Caki2 (cell line): ENCODE results near the gene TRAM2. TPM values are rescaled to one million over a fixed set of nuclear protein-coding genes. Genes with fewer than 3 reads are reported as not detected.

Source experiments
- DNase-seq: peaks from one replicate; pipeline ENCODE4 v3.0.0-alpha.2; 2015; ENCODE audit warnings: low read depth
- in situ Hi-C: cut with HindIII; loops from 2 replicates; pipeline ENCODE4 v1.10.0; 2016; ENCODE audit warnings: low sequenced_read_pairs, low pct_unique_long_range_greater_than_20kb, mixed read lengths
- total RNA-seq: library from RNA; depleted of rRNA; stranded (reverse); fragments of >200 nt; shearing (Covaris generic); gene quantifications from 2 replicates; pipeline ENCODE4 v1.2.3, GENCODE V29; 2014; ENCODE audit warnings: low replicate concordance

The TRAM2 gene
- total RNA-seq, 1 experiment from 2014 or later = 7.3 TPM

DNA sequence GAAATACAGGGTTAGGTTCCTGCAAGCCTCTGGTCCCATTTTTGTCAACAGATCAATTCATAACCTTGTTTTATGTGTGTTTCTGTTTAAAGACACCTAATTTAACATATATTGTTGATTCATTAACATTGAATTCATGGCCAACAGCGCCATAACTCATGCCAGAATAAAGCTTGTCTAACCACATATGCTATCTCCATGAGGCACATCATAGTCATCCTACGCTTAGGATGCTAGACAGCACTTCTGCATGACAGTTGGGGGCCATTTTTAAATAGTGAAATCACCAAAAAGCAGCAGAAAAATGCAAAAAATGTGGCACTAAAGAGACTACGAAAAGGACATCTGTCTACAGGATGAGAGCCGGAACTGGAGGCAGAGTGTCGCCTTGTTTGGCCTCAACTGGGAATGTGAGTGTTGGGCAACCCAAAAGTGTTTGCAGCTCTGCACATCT is 37.9 kb downstream of the TRAM2 start:
- in situ Hi-C loops = no loop called here
- DNase-seq = no peak

DNA sequence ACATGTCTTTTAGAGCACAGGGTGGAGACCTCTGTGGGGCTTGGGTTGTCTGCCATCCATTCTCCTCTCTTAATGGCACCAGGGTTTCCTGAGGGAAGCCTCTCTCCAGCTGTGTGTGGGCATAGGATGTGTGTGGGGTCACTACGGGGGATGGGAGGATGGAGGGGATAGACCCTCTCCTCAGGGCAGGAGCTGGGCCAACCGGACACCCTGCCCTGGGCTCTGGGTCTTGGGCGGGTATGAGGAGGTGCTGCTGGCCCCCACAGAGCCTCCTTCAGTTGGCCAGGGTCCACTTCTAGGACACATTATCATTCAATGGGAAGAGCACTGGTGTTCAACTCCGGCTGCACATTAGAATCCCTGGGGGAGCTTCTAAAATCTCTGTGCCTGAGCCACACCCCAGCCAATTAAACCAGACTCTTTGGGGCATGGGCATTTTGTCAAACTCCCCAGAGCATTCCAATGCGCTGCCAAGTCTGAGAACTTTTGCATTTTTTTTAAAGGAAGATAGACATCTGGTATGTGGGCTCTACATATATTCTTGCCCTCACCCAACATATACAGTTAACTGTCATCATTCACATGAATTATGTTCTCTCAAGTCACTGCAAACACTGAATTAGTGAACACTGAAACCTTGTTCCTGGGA is 38.5 kb downstream of the TRAM2 start:
- in situ Hi-C loops = no loop called here
- no peak for DNase-seq

DNA sequence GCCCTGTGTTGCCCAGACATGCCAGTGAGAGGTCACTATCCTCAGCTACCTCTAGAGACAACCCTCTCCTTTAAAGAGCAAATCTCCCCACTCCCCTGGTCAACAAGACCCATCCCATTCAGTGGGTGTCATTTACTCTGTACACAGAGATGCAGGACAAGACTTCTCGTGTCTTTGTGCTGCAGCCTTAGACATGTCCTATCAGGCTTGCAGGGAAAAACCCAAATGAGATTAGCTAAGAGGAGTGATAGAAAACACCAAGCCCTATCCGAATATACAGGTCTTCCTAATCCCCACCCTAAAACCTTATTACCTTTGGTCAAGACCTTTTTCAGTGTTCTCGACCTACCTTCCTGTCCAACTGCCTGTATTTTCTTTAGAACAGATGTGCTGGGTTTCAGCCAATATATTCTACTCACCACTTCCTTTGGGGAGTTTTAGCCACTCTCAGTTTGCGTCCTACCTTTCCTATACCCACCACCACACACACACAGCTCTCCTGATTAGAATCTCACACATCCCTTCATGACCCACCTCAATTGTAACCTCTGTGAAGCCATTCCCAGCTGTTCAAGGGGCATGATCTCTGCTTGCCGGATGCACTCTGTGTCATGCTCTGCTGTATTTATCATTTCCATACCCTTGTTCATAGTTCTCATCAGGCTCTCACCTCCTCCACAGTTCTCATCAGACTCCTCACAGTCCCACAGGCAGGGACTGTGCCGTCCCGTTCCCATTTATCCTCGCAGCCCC is 39.7 kb downstream of the TRAM2 start:
- DNase-seq = no peak

DNA sequence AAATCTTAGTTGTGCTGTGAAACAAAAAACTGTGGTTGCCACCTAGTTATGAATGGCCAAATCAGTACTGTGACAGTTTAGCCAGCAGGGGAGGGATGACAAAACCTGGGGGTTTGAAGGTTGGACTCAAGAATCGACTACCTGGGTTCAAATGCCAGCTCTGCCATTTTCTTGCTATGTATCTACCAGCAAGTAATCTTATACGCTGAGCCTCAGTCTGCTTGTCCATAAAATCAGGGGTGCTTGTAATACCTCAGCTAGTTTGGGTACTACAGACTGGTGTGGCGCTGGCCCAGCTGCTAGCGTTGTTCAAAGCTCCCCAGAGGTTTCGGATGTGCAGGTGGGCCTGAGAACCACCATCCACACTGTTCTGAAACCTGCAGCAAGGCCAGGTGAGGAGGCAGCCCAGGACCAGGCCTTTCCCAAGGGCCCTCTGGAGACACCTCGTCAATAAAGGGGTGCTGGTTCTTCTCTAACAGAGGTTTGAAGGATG is 40.4 kb downstream of the TRAM2 start:
- no peak for DNase-seq
- in situ Hi-C loops = no loop called here

More for the DNA sequence above, 39.7 kb downstream of the TRAM2 start:
- in situ Hi-C loops = no loop called here

DNA sequence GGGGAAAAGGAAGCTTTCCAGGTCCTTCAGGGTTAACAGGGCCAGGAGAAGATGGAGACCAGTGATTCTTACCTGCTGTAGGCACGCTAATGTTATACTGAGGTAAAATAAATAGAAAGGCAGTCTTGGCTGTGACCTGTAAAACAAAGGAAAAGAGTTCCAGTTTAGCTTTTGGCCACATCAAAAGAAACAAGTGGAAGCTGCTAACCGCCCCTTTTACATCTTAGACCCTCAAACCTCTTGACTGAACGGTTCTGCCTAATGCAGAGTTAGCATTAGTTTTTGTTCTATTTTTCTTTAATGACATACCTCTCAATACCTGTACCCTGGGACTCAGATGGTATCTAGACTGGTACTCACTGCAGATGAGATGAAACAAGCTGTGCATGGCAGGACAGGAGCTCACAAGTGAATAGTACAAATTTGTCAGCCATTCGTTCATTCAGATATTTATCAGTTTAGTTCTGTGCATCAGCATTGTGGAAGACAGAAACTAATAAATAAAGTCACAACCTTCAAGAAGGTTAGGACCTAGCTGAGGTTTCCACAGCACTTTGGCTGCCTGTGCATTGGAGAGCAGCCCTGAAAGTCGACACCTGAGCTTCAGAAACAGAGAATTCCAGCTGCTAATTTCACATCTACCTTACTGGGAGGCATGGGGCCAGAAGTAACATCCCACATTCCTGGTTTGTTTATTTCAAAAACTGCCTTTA is 41.0 kb downstream of the TRAM2 start:
- no peak for DNase-seq
- in situ Hi-C loops = no loop called here

DNA sequence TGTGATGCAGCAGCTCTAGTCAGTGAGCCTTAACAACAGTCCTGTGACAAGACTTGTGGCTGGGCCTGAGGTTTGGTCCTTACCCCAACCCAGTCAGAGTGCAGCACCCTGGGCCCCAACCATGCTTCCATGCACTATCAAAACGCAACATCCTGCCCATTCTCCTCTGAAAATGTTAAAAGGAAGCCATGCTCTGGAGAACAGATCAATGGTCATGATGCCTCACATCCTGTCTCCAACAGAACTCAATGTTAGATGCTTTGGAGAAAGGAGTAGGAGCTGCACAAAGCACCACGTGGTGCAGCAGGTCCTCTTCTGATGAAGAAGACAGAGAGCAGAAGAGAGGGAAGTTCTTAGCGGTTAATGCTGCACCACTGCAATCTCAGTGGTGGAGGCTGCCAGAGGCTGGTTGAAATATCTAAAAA is 41.9 kb downstream of the TRAM2 start:
- DNase-seq = no peak
- in situ Hi-C loops = no loop called here

DNA sequence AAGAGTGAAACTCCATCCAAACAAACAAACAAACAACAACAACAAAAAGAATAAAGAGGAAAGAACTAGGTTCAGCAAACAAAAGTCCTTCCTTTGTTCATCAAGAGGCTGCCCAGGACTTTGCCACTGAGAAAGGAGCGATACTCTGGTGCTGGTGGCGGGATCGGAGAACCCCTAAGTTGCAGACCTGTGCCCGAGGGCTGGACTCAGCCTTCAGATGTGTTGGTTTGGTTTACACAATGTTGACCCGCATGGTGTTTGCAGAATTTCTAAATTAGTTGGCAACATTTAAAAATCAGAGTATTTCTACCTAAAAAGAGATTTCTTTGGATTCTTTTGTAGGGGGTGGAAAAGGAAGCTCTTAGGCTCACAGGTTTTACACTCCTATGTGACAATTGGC is 42.5 kb downstream of the TRAM2 start:
- in situ Hi-C loops = no loop called here
- no peak for DNase-seq

DNA sequence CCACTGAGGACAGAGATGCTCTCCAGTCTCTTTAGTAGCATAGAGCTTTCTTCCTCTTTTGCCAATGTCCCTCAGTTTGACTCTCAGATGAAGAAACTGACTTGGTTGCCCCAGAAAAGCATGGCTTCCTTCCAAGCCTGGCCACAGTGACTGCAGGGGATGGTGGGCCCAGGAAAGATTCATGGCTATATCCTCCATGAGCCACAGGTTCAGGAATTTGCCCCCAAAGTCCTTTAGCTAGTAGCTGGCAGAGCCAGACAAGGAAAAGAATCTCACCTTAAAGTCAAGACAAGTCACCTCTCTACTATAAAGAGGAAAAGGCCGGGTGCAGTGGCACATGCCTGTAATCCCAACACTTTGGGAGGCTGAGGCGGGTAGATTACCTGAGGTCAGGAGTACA is 43.4 kb downstream of the TRAM2 start:
- in situ Hi-C loops = no loop called here

DNA sequence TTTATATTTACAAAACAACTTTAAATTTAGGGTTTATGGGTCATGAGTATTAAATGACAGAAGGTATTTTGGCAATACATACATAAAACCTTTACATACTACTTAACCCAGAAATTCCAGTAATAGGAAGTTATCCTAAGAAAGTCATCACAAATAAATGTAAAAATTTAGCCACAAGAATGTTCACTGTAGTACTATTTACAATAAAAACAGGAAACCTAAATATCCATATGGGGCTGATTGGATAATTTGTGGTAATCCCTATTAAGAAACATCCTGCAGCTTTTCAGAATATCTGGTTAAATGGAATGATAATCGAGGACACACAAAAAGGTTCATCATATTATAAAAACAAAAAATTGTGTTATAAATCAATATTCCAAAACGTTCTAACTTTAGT is 44.4 kb downstream of the TRAM2 start:
- in situ Hi-C loops = no loop called here

More for the DNA sequence above, 43.4 kb downstream of the TRAM2 start:
- no peak for DNase-seq

DNA sequence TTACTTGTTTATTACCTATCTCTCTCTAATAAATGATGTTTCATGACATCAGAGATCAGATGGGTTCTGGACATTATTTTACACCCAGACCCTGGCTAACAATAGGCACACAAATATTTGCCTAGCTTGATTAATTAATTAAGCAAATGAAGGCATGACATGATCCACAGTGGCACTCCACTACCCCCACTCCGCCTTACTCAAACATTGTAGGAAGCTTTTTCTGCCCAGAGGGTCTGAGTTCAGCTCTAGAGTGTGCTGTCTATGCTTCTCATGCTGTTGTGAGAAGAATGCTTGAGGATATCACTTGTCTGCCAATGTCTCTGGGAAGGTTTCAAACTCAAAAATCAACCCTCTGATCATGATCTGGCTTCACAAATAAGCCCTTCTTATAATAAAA is 45.0 kb downstream of the TRAM2 start:
- in situ Hi-C loops = no loop called here
- DNase-seq = no peak

More for the DNA sequence above, 44.4 kb downstream of the TRAM2 start:
- DNase-seq = no peak

DNA sequence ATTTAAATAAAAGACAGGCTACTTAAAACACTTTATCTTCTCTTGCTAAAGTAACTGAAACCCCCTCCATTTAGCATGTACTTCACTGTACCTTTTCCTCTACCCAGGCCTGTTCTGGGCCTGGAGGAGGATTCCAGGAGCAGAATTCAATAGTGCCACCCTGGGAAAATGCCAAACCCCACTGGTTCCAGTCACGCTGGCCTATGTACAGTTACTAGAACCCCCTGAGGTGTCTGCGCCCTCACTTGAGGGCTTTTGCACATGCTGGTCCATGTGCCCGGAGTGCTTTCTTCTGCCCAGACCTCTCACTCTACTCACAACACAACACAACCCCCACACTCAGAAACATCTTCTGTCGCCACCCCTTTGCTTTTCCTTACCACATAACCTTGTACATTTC is 45.5 kb downstream of the TRAM2 start:
- DNase-seq = no peak
- in situ Hi-C loops = no loop called here

DNA sequence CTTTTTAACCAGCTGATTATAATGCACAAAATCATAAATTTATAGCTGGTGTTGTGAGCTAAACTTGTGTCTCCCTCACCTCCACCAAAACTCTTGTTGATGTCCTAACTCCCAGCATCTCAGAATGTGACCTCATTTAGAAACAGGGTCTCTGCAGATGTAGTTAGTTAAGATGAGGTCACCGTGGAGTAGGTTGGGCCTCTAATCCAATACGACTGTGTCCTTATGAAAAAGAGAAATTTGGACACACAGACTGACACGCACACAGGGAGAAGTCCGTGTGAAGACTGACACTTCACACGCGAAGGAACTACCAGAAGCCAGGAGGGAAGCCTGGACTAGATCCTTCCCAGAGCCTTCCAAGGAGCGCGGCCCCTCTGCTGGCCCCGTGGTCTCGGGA is 46.5 kb downstream of the TRAM2 start:
- in situ Hi-C loops = no loop called here
- DNase-seq = no peak

DNA sequence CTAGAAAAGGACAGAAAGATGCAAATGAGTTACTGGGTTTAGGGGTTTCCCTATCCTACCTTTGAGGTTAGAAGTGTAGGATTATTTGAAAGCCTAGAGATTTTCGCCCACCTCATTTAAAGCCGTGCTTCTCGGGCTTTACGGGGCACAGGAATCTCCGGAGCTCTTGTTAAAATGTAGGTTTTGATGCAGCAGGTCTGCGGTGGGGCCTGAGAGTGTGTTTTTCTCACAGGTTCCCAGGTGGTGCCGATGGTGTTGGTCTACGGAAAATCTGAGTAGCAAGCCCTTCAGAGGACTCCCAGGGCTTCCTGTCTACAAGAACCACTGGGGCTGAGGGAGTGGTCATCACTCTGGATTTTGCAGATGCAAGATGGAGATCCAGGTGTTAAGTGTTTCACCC is 47.5 kb downstream of the TRAM2 start:
- DNase-seq = no peak
- in situ Hi-C loops = no loop called here

DNA sequence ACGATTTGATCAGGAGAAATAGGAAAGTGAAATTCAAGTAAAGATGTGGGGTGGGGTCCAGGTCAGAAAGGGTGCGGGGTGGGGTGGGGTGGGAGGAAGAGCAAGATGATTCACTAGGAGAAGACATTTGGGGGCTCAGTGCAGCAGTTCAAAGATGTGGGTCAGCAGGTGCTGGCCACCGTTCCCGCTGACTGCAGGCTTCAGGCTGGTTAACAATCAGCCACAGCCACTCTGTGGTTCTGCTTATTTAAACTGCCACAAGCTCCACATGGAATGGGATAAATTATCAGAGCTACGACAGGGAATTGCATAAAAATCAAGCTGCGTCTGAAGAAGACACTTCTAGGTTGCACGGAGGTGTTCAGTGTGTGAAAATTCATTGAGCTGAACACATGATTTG is 49.4 kb downstream of the TRAM2 start:
- no peak for DNase-seq
- in situ Hi-C loops = no loop called here

DNA sequence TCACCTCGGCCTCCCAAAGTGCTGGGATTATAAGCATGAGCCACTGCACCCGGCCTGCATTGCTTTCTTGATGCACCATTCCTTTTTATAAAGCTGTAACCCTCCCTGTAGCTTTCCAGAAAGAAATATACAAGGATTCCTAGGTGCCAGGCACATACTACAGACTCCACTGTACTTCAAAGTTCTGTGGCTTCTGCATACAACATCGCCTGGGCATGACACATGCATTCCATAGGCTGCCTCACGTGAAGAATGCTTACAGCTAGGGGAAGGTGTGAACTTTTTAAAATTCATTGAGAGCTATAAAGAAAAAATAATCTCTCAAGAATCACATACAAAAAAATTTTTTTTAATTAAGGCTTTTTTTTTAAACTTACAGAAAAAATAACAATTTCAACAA is 50.2 kb downstream of the TRAM2 start:
- in situ Hi-C loops = no loop called here
- DNase-seq = no peak

DNA sequence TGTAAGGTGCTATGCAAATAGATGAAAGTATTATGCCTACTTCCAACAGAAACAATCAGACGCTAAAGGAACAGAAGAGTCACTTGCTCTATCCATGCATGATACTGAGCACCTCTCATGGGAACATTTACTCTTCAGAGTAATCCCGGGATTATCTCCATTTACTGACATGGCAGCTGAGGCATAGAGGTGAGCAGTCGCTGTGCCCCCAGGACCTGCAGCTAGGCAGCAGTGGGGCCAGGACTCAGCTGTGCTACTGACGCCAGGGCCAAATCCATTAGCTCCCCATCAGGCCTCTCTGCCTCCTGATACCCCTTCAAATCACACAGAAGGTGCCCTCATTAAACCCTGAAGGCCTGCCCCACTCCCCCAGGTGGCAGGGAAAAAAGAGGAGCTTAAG is 51.9 kb downstream of the TRAM2 start:
- in situ Hi-C loops = no loop called here
- no peak for DNase-seq

DNA sequence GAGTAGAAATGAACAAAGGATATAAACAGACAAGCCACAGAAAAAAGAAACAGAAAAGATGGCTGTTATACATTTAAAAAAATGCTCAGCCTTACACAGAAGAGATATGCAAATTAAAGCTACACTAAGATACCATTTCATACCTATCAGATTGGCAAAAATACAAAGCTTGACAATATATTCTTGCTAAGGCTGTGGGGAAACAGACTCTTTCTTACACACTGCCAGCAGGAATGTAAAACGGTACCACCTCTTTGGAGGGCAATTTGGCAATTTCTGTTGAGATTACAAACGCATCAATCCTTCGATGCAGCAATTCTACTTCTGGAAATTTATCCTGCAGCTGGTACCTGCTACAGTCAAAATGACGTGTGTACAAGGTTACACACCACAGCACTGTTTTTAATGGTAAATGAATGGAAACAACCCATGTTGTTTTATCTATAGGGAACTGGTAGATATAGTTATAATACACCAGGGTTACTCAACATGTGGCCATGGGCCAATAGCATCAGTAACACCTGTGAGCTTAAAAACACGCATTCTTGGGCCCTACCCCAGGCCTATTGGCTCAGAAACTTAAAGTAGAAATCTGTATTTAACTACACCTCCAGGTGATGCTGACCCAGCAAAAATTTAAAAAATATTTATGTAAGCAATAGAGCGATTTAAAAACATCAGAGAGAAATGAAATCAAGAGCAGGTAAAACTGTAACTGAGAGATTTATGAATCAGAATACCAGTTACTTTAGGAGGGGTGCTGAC is 53.3 kb downstream of the TRAM2 start:
- DNase-seq = no peak

DNA sequence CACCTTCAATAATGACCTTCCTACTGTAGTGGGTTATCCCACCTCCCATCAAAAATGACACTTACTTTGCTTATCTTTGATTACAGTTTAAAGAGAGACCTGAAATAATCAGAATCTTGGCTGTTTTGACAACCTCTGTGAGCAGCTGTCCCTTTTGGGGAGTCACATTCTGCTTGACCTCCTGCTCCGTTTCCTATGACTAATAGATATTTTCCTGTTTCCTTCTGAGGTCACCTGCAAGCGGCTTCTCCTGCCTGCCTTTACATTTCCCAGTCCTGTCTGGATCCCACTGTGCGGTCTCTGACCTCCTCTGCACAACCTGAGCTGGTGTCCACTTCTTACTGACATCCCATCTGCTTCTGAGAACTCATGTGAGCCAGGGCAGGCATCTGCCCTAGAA is 54.2 kb downstream of the TRAM2 start:
- DNase-seq = no peak
- in situ Hi-C loops = no loop called here

More for the DNA sequence above, 53.3 kb downstream of the TRAM2 start:
- in situ Hi-C loops = no loop called here
